ENCODE data around the gene KLHDC8B.
"Not testable (repeated sequence)": the region's sequence is repeated elsewhere in the genome, so short reads cannot be mapped to it uniquely, and the experiment has no call there.

KLHDC8B gene

GRCh38 chr3:49213541-49213943 lies 42.1 kb downstream of the KLHDC8B start:
- no peak for DNase-seq (ENCODE audit: low read depth)
- no peak for TF ChIP-seq CTCF (IDR thresholded peaks at IDR 0.05; ENCODE audit: low read length, missing control alignments)
- H3K4me3 ChIP-seq (replicated peaks; ENCODE audit: low read depth, low read length), result no peak overlapping the region

GRCh38 chr3:49213998-49214397 lies 42.6 kb downstream of the KLHDC8B start:
- no peak for TF ChIP-seq CTCF (IDR thresholded peaks at IDR 0.05; ENCODE audit: low read length, missing control alignments)

GRCh38 chr3:49216687-49217086 lies 45.3 kb downstream of the KLHDC8B start:
- not testable (repeated sequence) for DNase-seq (ENCODE audit: low read depth); H3K4me3 ChIP-seq (replicated peaks; ENCODE audit: low read depth, low read length)

More at GRCh38 chr3:49213998-49214397, 42.6 kb downstream of the KLHDC8B start:
- no peak for DNase-seq (ENCODE audit: low read depth)
- H3K4me3 ChIP-seq (replicated peaks; ENCODE audit: low read depth, low read length), result no peak overlapping the region

- not testable (repeated sequence) for DNase-seq (ENCODE audit: low read depth); H3K4me3 ChIP-seq (replicated peaks; ENCODE audit: low read depth, low read length)
Measured at GRCh38 chr3:49217108-49217507, 45.7 kb downstream of the KLHDC8B start.

- no peak overlapping the region for H3K4me3 ChIP-seq (replicated peaks; ENCODE audit: low read depth, low read length)
- no peak for TF ChIP-seq CTCF (IDR thresholded peaks at IDR 0.05; ENCODE audit: low read length, missing control alignments)
- DNase-seq (ENCODE audit: low read depth), result peak; percentile 16
Measured at GRCh38 chr3:49217688-49218470, 46.5 kb downstream of the KLHDC8B start.

- DNase-seq (ENCODE audit: low read depth), result peak; percentile 98
- H3K4me3 ChIP-seq (replicated peaks; ENCODE audit: low read depth, low read length), result not testable (repeated sequence)
Measured at GRCh38 chr3:49218471-49218989, 47.1 kb downstream of the KLHDC8B start.

- H3K4me3 ChIP-seq (replicated peaks; ENCODE audit: low read depth, low read length), result no peak overlapping the region
- no peak for TF ChIP-seq CTCF (IDR thresholded peaks at IDR 0.05; ENCODE audit: low read length, missing control alignments)
- DNase-seq (ENCODE audit: low read depth), result no peak
Measured at GRCh38 chr3:49219132-49219531, 47.7 kb downstream of the KLHDC8B start.

- not testable (repeated sequence) for H3K4me3 ChIP-seq (replicated peaks; ENCODE audit: low read depth, low read length); DNase-seq (ENCODE audit: low read depth)
Measured at GRCh38 chr3:49220985-49221563, 49.7 kb downstream of the KLHDC8B start.

GRCh38 chr3:49222002-49222401 lies 50.6 kb downstream of the KLHDC8B start:
- no peak overlapping the region for H3K4me3 ChIP-seq (replicated peaks; ENCODE audit: low read depth, low read length)
- DNase-seq (ENCODE audit: low read depth), result no peak
- TF ChIP-seq CTCF (IDR thresholded peaks at IDR 0.05; ENCODE audit: low read length, missing control alignments), result no peak
